HS-27A (cell line): ENCODE measurements around the gene ZFP36L2.

Experiments
- DNase-seq: peaks from one replicate; pipeline ENCODE4 v3.0.0-alpha.2; 2012; ENCODE audit warnings: low read depth, missing footprints

The ZFP36L2 gene

GRCh38 chr2:43186321-43186678, 40.1 kb downstream of the ZFP36L2 start:
- no peak for DNase-seq

- DNase-seq, result no peak
These were observed 41.3 kb downstream of the ZFP36L2 start for GRCh38 chr2:43185146-43185545.

GRCh38 chr2:43184339-43184895, 42.0 kb downstream of the ZFP36L2 start:
- DNase-seq, result no peak

- DNase-seq, result no peak
These were observed 42.7 kb downstream of the ZFP36L2 start for GRCh38 chr2:43183743-43184142.

- DNase-seq, result no peak
These were observed 45.5 kb downstream of the ZFP36L2 start for GRCh38 chr2:43180897-43181296.

GRCh38 chr2:43179942-43180341, 46.5 kb downstream of the ZFP36L2 start:
- DNase-seq, result no peak

- DNase-seq, result no peak
These were observed 47.5 kb downstream of the ZFP36L2 start for GRCh38 chr2:43178602-43179542.

GRCh38 chr2:43178055-43178598, 48.3 kb downstream of the ZFP36L2 start:
- DNase-seq, result no peak

GRCh38 chr2:43176449-43176848, 50.0 kb downstream of the ZFP36L2 start:
- no peak for DNase-seq

- DNase-seq, result no peak
These were observed 50.5 kb downstream of the ZFP36L2 start for GRCh38 chr2:43175876-43176275.

GRCh38 chr2:43175020-43175441, 51.4 kb downstream of the ZFP36L2 start:
- no peak for DNase-seq

GRCh38 chr2:43174368-43174916, 52.0 kb downstream of the ZFP36L2 start:
- DNase-seq, result no peak
